ENCODE results near the gene CCL13. TPM values are rescaled to one million over a fixed set of nuclear protein-coding genes. Genes with fewer than 3 reads are reported as not detected.

The CCL13 gene
- total RNA-seq, 4 donors from 2014 or later: 0.57 to 1.6 (median 1.4) TPM; not detected in 1

DNA sequence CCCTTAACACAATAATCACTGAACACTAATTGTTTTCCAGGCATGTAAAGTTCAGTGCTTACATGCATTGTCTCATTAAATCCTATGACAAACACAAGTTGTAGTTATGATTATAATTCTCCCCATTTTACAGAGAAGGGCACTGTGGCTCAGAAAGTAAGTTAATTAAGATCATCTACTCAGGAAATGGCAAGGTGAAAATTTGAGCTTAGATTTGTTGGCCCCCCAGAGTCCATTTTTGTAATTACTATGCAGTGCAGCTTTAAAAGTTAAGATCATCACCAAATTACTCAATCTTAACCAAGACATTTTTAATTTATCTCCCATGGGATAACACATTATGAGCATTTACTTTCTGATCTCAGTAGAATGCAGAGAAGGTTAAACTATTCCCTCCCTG is 41.0 kb downstream of the CCL13 start:
- no peak overlapping the region for H3K27ac ChIP-seq
- TF ChIP-seq, protein P1, sequence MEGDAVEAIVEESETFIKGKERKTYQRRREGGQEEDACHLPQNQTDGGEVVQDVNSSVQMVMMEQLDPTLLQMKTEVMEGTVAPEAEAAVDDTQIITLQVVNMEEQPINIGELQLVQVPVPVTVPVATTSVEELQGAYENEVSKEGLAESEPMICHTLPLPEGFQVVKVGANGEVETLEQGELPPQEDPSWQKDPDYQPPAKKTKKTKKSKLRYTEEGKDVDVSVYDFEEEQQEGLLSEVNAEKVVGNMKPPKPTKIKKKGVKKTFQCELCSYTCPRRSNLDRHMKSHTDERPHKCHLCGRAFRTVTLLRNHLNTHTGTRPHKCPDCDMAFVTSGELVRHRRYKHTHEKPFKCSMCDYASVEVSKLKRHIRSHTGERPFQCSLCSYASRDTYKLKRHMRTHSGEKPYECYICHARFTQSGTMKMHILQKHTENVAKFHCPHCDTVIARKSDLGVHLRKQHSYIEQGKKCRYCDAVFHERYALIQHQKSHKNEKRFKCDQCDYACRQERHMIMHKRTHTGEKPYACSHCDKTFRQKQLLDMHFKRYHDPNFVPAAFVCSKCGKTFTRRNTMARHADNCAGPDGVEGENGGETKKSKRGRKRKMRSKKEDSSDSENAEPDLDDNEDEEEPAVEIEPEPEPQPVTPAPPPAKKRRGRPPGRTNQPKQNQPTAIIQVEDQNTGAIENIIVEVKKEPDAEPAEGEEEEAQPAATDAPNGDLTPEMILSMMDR (IDR thresholded peaks at IDR 0.05): no peak
- TF ChIP-seq POLR2A (IDR thresholded peaks at IDR 0.05): no peak
- no peaks in the 10 kb centered on the region for H3K9me3 ChIP-seq
- H3K27me3 ChIP-seq: peaks cover 0 to 16% (median 0%) of the 10 kb centered on the region in 4 donors
- no peak overlapping the region for H3K4me3 ChIP-seq
- H3K4me1 ChIP-seq: peaks cover 0 to 4% (median 0%) of the 10 kb centered on the region in 3 donors
- H3K36me3 ChIP-seq: no peaks in the 10 kb centered on the region
- DNase-seq: no peak
- intact Hi-C loops (cut with DNase I): no loop called here

GRCh38 chr17:34398990-34399389 is 42.7 kb downstream of the CCL13 start:
- Histone ChIP-seq H3K27me3 (peaks cover 0 to 16% (median 0%) of the 10 kb centered on the region in 4 donors), H3K27ac (no peak overlapping the region), H3K9me3 (no peaks in the 10 kb centered on the region), H3K36me3 (no peaks in the 10 kb centered on the region), H3K4me3 (no peak overlapping the region), H3K4me1 (peaks cover 0 to 4% (median 0%) of the 10 kb centered on the region in 3 donors)
- no peak for TF ChIP-seq POLR2A (IDR thresholded peaks at IDR 0.05)
- TF ChIP-seq, protein P1 (IDR thresholded peaks at IDR 0.05): no peak
- intact Hi-C loops (cut with DNase I): no loop called here
- DNase-seq: no peak
- 33 to 51% methylated on average over 2 of the region's 2 CpGs for WGBS, 2 donors

- H3K27me3 ChIP-seq: peaks cover 0 to 13% (median 0%) of the 10 kb centered on the region in 4 donors
- H3K27ac ChIP-seq: no peak overlapping the region
- no peaks in the 10 kb centered on the region for H3K36me3 ChIP-seq
- DNase-seq: no peak
- 50 to 60% methylated on average over 1 of the region's 1 CpG for WGBS, 2 donors
- no peaks in the 10 kb centered on the region for H3K9me3 ChIP-seq
- intact Hi-C loops (cut with DNase I): no loop called here
- TF ChIP-seq, protein P1 (IDR thresholded peaks at IDR 0.05): no peak
- peaks cover 0 to 4% (median 0%) of the 10 kb centered on the region in 3 donors for H3K4me1 ChIP-seq
- no peak overlapping the region for H3K4me3 ChIP-seq
Measured at GRCh38 chr17:34399725-34400124, 43.4 kb downstream of the CCL13 start.

- Histone ChIP-seq H3K4me3 (no peak overlapping the region), H3K27me3 (peaks cover 0 to 6% (median 0%) of the 10 kb centered on the region in 4 donors), H3K4me1 (peaks cover 0 to 4% (median 0%) of the 10 kb centered on the region in 3 donors), H3K36me3 (no peaks in the 10 kb centered on the region), H3K27ac (no peak overlapping the region), H3K9me3 (no peaks in the 10 kb centered on the region)
- WGBS, 2 donors: 67 to 72% methylated on average over 10 of the region's 10 CpGs
- no peak for DNase-seq
- intact Hi-C loops (cut with DNase I): no loop called here
- no peak for TF ChIP-seq POLR2A (IDR thresholded peaks at IDR 0.05)
- TF ChIP-seq, protein P1 (IDR thresholded peaks at IDR 0.05): no peak
Measured at GRCh38 chr17:34400301-34400931, 44.1 kb downstream of the CCL13 start.

DNA sequence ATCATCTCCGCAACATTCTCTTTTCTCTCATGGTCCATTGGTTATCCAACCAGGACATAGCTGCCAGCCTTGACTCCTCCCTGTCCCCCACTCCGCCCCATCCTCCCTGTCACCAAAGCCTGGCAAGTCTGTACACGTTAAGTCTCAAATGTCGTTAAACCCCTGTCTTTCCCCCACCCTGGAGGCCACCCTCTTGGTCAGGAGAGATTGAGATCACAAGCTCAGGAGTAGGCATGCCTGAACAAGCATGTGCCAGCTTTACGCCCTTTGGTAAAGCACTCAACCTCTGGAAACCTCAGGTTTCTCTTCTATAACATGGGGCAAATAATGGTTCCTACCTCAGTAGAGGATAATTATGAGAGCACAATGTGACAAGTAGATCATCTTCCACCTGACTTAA is 44.9 kb downstream of the CCL13 start:
- H3K27ac ChIP-seq: no peak overlapping the region
- H3K9me3 ChIP-seq: no peaks in the 10 kb centered on the region
- H3K4me1 ChIP-seq: peaks cover 0 to 4% (median 0%) of the 10 kb centered on the region in 3 donors
- H3K36me3 ChIP-seq: no peaks in the 10 kb centered on the region
- no peak overlapping the region for H3K4me3 ChIP-seq
- DNase-seq: no peak
- peaks cover 0 to 7% (median 0%) of the 10 kb centered on the region in 4 donors for H3K27me3 ChIP-seq
- no peak for TF ChIP-seq POLR2A (IDR thresholded peaks at IDR 0.05)
- TF ChIP-seq, protein P1 (IDR thresholded peaks at IDR 0.05): no peak
- intact Hi-C loops (cut with DNase I): no loop called here
- WGBS, 2 donors: 61 to 70% methylated on average over 5 of the region's 5 CpGs

Measured in esophagus squamous epithelium (tissue), 5 donors.